ENCODE data around the gene INSR.

DNA sequence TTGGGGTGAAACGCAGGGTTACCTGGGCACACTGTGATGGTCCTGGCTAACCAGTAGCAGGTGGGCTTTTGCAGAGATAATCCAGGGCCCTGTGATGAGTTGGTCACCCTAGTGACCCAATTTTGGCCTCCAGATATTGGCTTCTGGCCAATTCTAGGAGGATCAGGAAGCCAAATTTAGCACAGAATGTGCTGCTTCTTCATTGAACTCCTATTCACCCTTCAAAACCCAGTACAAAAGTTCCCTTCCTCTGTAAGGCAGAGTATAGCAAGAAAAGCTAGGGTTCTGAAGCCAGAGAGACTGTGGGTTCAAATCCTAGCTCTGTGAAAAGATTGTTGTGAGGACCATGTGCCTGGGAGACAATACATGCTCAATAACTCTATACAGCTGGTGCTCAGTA lies 70.8 kb downstream of the INSR start:
- no peak for TF ChIP-seq EZH2phosphoT487 (IDR thresholded peaks at IDR 0.05; ENCODE audit: insufficient read depth, low read depth)
- no peak for TF ChIP-seq EZH2 (IDR thresholded peaks at IDR 0.05; ENCODE audit: insufficient read depth, poor library complexity, severe bottlenecking)
